HCT116 (cell line): ENCODE data around the gene HOXD8. TPM values are rescaled to one million over a fixed set of nuclear protein-coding genes. Genes with fewer than 3 reads are reported as not detected.

ENCODE experiments used
- ATAC-seq: fragments of 200-7000 bp; cut with Tn5 transposase; 2 replicates; pipeline ENCODE4 v1.9.1; 2020; ENCODE audit warnings: mild to moderate bottlenecking, moderate library complexity
- BruUV-seq: library from RNA; stranded (reverse); fragments of 400-500 nt; replicated peaks from 2 replicates; lab custom pipeline; 2021; lab: Mats Ljungman, UMichigan
- CTCF ChIA-PET: fragments of 300-600 bp; sonication (Branson Sonifier 250); formaldehyde crosslinking; loops from one replicate; lab custom pipeline; 2021; ENCODE audit warnings: antibody characterized with exemption; lab: Charles Lee
- POLR2A ChIA-PET: fragments of 300-600, 350-600 bp; sonication (Branson Sonifier 250); formaldehyde crosslinking; loops from one replicate; lab custom pipeline; 2021; ENCODE audit warnings: antibody characterized with exemption; lab: Charles Lee
- RAD21 ChIA-PET, 2 experiments: fragments of 300-600 bp; sonication (Branson Sonifier 250); formaldehyde crosslinking; loops; one replicate each; lab custom pipeline; 2023; ENCODE audit warnings: low total read pairs in 2 of 2; ENCODE audit not compliant: uncharacterized antibody in 2 of 2, unreplicated experiment in 2 of 2, low non-redundant PET in 1 of 2; lab: Charles Lee
- DNase-seq: peaks from one replicate; pipeline ENCODE4 v3.0.0-alpha.2; 2010; ENCODE audit warnings: low read depth, low spot score
- H2AFZ ChIP-seq: fragments of 200-600 bp; shearing (Covaris generic), sonication (generic); 2 replicates; pipeline ENCODE4 v1.6.1; 2017; ENCODE audit warnings: low read depth, mixed run types, mixed read lengths, antibody characterized with exemption, low read length; ENCODE audit not compliant: poor library complexity, severe bottlenecking
- H3K27ac ChIP-seq: 2 replicates; pipeline ENCODE4 v1.5.1; 2012; ENCODE audit warnings: low read depth, low read length
- H3K27me3 ChIP-seq: fragments of 200-600 bp; sonication (generic); 2 replicates; pipeline ENCODE4 v1.6.1; 2016; ENCODE audit warnings: mixed run types, low read length, mixed read lengths; ENCODE audit not compliant: insufficient read depth
- H3K36me3 ChIP-seq, 2 experiments: fragments of 200-500 bp in 1 of 2; fragments of 200-600 bp in 1 of 2; sonication (Bioruptor generic) in 1 of 2; sonication (generic) in 1 of 2; 2 replicates each; pipeline versions ENCODE4 v1.5.1 to v1.6.1; 2014 to 2016; ENCODE audit warnings: low read length in 2 of 2, inconsistent platforms in 1 of 2, mixed read lengths in 1 of 2, mixed run types in 1 of 2; ENCODE audit not compliant: insufficient read depth in 2 of 2, control insufficient read depth in 1 of 2
- H3K4me1 ChIP-seq, 2 experiments: fragments of 200-600 bp in 1 of 2; sonication (generic) in 1 of 2; 2 replicates each; pipeline versions ENCODE4 v1.5.1 to v1.6.1; 2012 to 2017; ENCODE audit warnings: low read length in 2 of 2, inconsistent platforms in 1 of 2, mild to moderate bottlenecking in 1 of 2, mixed read lengths in 1 of 2, mixed run types in 1 of 2, moderate library complexity in 1 of 2; ENCODE audit not compliant: insufficient read depth in 2 of 2, control insufficient read depth in 1 of 2
- H3K4me2 ChIP-seq: fragments of 200-600 bp; sonication (generic); 2 replicates; pipeline ENCODE4 v1.6.1; 2017; ENCODE audit warnings: mixed run types, low read length, mixed read lengths
- H3K4me3 ChIP-seq, 2 experiments: fragments of 200-600 bp in 1 of 2; sonication (generic) in 1 of 2; replicated peaks in 1 of 2; 2 replicates each; pipeline ENCODE4 v1.5.1; 2011 to 2016; ENCODE audit warnings: low read length in 2 of 2, control low read depth in 1 of 2, low read depth in 1 of 2, mild to moderate bottlenecking in 1 of 2, mixed read lengths in 1 of 2, mixed run types in 1 of 2
- H3K79me2 ChIP-seq: fragments of 200-600 bp; sonication (generic); 2 replicates; pipeline ENCODE4 v1.6.1; 2017; ENCODE audit warnings: mild to moderate bottlenecking, mixed run types, low read length, moderate library complexity, mixed read lengths; ENCODE audit not compliant: insufficient read depth
- H3K9ac ChIP-seq: fragments of 200-600 bp; sonication (generic); 2 replicates; pipeline ENCODE4 v1.6.1; 2016; ENCODE audit warnings: low read length, mixed read lengths
- H3K9me2 ChIP-seq: fragments of 200-600 bp; sonication (generic), shearing (Covaris generic); 2 replicates; pipeline ENCODE4 v1.6.1; 2017; ENCODE audit warnings: mixed run types, mild to moderate bottlenecking, moderate library complexity; ENCODE audit not compliant: insufficient read depth
- H3K9me3 ChIP-seq, 2 experiments: fragments of 200-500 bp in 1 of 2; fragments of 200-600 bp in 1 of 2; sonication (Bioruptor generic) in 1 of 2; sonication (generic) in 1 of 2; 2 replicates each; pipeline ENCODE4 v1.6.1; 2014 to 2017; ENCODE audit warnings: low read length in 2 of 2, mixed read lengths in 2 of 2, inconsistent platforms in 1 of 2, low read depth in 1 of 2, mild to moderate bottlenecking in 1 of 2, mixed run types in 1 of 2, moderate library complexity in 1 of 2; ENCODE audit not compliant: control insufficient read depth in 1 of 2, insufficient read depth in 1 of 2
- H4K20me1 ChIP-seq: fragments of 200-600 bp; sonication (generic), shearing (Covaris generic); 2 replicates; pipeline ENCODE4 v1.6.1; 2017; ENCODE audit warnings: mixed run types, mild to moderate bottlenecking, moderate library complexity; ENCODE audit not compliant: insufficient read depth
- CBX3 ChIP-seq: IDR thresholded peaks from 2 replicates; pipeline ENCODE4 v1.6.1; 2012; ENCODE audit warnings: low read depth
- CEBPB ChIP-seq: IDR thresholded peaks from 2 replicates; pipeline ENCODE4 v1.6.1; 2012; ENCODE audit warnings: low read depth
- EGR1 ChIP-seq: IDR thresholded peaks from 2 replicates; pipeline ENCODE4 v1.6.1; 2012; ENCODE audit warnings: low read depth
- ELF1 ChIP-seq: IDR thresholded peaks from 2 replicates; pipeline ENCODE4 v1.6.1; 2012; ENCODE audit warnings: low read depth, borderline replicate concordance
- EZH2 ChIP-seq: fragments of 200-600 bp; sonication (generic); IDR thresholded peaks from 2 replicates; pipeline ENCODE4 v1.6.1; 2017; ENCODE audit warnings: antibody characterized with exemption, mixed run types
- EZH2phosphoT487 ChIP-seq: fragments of 200-600 bp; IDR thresholded peaks from 2 replicates; pipeline ENCODE4 v1.6.1; 2018; ENCODE audit warnings: antibody characterized with exemption, borderline replicate concordance
- FOSL1 ChIP-seq: IDR thresholded peaks from 2 replicates; pipeline ENCODE4 v1.6.1; 2012; ENCODE audit warnings: low read depth
- SIN3A ChIP-seq: IDR thresholded peaks from 2 replicates; pipeline ENCODE4 v1.6.1; 2012; ENCODE audit warnings: low read depth
- TCF7L2 ChIP-seq: IDR thresholded peaks from 2 replicates; pipeline ENCODE4 v1.7.0; 2011; ENCODE audit warnings: borderline replicate concordance, inconsistent platforms; ENCODE audit not compliant: insufficient read depth, insufficient read length; ENCODE audit errors: extremely low read depth
- YY1 ChIP-seq: IDR thresholded peaks from 2 replicates; pipeline ENCODE4 v1.6.1; 2011; ENCODE audit warnings: low read length, low read depth, moderate library complexity, mild to moderate bottlenecking; ENCODE audit not compliant: insufficient replicate concordance; ENCODE audit errors: extremely low read depth
- ZFX ChIP-seq: fragments of 450-650 bp; IDR thresholded peaks from 2 replicates; pipeline ENCODE4 v1.6.1; 2017
- ZNF274 ChIP-seq: fragments of 200-500 bp; sonication (Bioruptor generic); IDR thresholded peaks from 2 replicates; pipeline ENCODE4 v1.6.1; 2014; ENCODE audit warnings: mild to moderate bottlenecking, low read depth, low read length, inconsistent platforms
- intact Hi-C: fragments of 100-400 bp; cut with micrococcal nuclease; formaldehyde crosslinking; loops from 2 replicates; pipeline ENCODE4 v1.10.0; 2022
- total RNA-seq: library from RNA; stranded (reverse); gene quantifications from one replicate; pipeline ENCODE4 v1.2.1, GENCODE V29; 2021; ENCODE audit not compliant: unreplicated experiment
- TF ChIP-seq, protein P1 (sequence below): IDR thresholded peaks from 2 replicates; pipeline ENCODE4 v1.6.1; 2012
- TF ChIP-seq, protein P2 (sequence below): IDR thresholded peaks from 2 replicates; pipeline ENCODE4 v1.6.1; 2011; ENCODE audit warnings: mild to moderate bottlenecking, low read length, moderate library complexity; ENCODE audit not compliant: insufficient replicate concordance; ENCODE audit errors: extremely low read depth
- TF ChIP-seq, protein P3 (sequence below): IDR thresholded peaks from 2 replicates; pipeline ENCODE4 v1.6.1; 2012

The HOXD8 gene
- total RNA-seq, 1 experiment from 2014 or later: 6.0 TPM

DNA sequence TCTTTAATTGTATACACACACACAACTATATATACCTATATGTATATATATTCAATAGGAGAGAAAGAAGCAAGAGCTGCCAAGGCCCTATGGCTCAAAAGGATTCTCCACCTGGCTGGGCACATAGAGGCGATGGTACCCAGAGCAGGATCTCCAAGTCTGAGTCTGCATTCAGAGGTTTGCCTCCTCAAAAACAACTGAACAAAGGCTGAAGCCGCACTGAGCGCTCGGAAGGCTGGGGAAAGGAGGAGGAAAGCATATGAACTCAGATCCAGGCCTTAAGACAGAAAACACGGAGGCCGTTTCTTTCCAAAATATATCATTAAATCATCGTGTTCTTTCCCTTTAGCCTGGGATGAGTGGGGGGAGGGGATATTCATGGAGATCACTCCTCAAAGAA lies 26.3 kb upstream of the HOXD8 start:
- Histone ChIP-seq H3K36me3 (no peaks in the 10 kb centered on the region), H3K4me2 (no peak overlapping the region), H3K79me2 (no peaks in the 10 kb centered on the region), H4K20me1 (no peaks in the 10 kb centered on the region), H3K9ac (no peak overlapping the region), H3K9me3 (no peaks in the 10 kb centered on the region), H3K4me3 (no peak overlapping the region), H3K4me1 (peaks cover 0 to 12% of the 10 kb centered on the region in 2 experiments; a peak in 1 of 4 replicates), H2AFZ (no peak overlapping the region), H3K27me3 (no peaks in the 10 kb centered on the region), H3K9me2 (no peaks in the 10 kb centered on the region), H3K27ac (no peak overlapping the region)
- ChIA-PET POLR2A (no interaction called here), RAD21 (no interaction called here), CTCF (no interaction called here)
- no peak for TF ChIP-seq ZFX
- no peak for TF ChIP-seq EZH2
- TF ChIP-seq, protein P1, sequence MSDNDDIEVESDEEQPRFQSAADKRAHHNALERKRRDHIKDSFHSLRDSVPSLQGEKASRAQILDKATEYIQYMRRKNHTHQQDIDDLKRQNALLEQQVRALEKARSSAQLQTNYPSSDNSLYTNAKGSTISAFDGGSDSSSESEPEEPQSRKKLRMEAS: no peak
- no peak for TF ChIP-seq CBX3
- no TSS peak for BruUV-seq
- intact Hi-C loops: no loop called here
- ATAC-seq: no peak
- no peak for DNase-seq

DNA sequence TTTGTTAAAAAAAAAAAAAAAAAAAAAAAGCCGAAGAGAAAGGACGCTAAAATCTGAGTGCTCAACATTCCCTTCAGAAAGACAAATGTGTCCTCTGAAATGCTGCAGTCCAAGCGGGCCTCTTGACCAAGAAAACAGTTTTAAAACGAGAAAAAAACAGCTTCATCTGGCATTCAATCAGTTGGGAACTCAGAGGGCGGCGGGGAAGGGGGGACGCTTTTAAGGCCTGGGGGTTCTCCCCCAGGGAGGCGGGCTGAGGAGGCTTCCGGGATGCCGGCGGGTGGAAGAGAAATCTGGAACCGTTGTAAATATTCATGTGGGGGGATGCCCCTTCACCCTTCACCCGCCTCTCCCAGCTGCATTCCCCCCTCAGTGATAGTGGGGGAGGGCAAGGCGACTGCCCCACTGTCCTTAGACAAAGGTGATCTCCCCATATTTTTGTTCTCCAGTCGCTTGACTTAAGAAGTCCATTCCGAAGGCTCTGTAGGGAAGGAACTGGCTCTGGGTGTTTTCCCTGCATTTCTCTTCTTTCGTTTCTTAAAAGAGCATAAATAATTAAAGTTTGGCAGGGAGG lies 25.7 kb upstream of the HOXD8 start:
- ChIA-PET POLR2A (no interaction called here), RAD21 (no interaction called here), CTCF (no interaction called here)
- Histone ChIP-seq H3K9ac (no peak overlapping the region), H3K27ac (no peak overlapping the region), H3K9me2 (no peaks in the 10 kb centered on the region), H3K36me3 (no peaks in the 10 kb centered on the region), H3K4me3 (no peak overlapping the region), H4K20me1 (no peaks in the 10 kb centered on the region), H2AFZ (no peak overlapping the region), H3K4me2 (no peak overlapping the region), H3K4me1 (peaks cover 0 to 11% of the 10 kb centered on the region in 2 experiments; a peak in 1 of 4 replicates), H3K79me2 (no peaks in the 10 kb centered on the region), H3K9me3 (no peaks in the 10 kb centered on the region), H3K27me3 (no peaks in the 10 kb centered on the region)
- TF ChIP-seq EGR1: no peak
- no peak for TF ChIP-seq YY1
- no peak for TF ChIP-seq CEBPB
- no peak for TF ChIP-seq ELF1
- no peak for TF ChIP-seq SIN3A
- TF ChIP-seq, protein P2, sequence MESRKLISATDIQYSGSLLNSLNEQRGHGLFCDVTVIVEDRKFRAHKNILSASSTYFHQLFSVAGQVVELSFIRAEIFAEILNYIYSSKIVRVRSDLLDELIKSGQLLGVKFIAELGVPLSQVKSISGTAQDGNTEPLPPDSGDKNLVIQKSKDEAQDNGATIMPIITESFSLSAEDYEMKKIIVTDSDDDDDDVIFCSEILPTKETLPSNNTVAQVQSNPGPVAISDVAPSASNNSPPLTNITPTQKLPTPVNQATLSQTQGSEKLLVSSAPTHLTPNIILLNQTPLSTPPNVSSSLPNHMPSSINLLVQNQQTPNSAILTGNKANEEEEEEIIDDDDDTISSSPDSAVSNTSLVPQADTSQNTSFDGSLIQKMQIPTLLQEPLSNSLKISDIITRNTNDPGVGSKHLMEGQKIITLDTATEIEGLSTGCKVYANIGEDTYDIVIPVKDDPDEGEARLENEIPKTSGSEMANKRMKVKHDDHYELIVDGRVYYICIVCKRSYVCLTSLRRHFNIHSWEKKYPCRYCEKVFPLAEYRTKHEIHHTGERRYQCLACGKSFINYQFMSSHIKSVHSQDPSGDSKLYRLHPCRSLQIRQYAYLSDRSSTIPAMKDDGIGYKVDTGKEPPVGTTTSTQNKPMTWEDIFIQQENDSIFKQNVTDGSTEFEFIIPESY: no peak
- TF ChIP-seq, protein P1: no peak
- no peak for TF ChIP-seq TCF7L2
- no peak for TF ChIP-seq FOSL1
- TF ChIP-seq EZH2phosphoT487: no peak
- no peak for TF ChIP-seq ZNF274
- TF ChIP-seq, protein P3, sequence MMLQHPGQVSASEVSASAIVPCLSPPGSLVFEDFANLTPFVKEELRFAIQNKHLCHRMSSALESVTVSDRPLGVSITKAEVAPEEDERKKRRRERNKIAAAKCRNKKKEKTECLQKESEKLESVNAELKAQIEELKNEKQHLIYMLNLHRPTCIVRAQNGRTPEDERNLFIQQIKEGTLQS: no peak
- BruUV-seq: no TSS peak
- no peak for DNase-seq
- intact Hi-C loops: no loop called here
- no peak for ATAC-seq
